GM15510 (cell line): ENCODE results near the gene PBX4.
A peak's percentile ranks its signal among the peaks of the same experiment; 100 is the strongest.

Source experiments
- POLR2A ChIP-seq: IDR thresholded peaks from 3 replicates; pipeline ENCODE4 v1.6.1; 2011; ENCODE audit warnings: borderline replicate concordance; ENCODE audit not compliant: insufficient read length; ENCODE audit errors: extremely low read depth

PBX4 gene

DNA sequence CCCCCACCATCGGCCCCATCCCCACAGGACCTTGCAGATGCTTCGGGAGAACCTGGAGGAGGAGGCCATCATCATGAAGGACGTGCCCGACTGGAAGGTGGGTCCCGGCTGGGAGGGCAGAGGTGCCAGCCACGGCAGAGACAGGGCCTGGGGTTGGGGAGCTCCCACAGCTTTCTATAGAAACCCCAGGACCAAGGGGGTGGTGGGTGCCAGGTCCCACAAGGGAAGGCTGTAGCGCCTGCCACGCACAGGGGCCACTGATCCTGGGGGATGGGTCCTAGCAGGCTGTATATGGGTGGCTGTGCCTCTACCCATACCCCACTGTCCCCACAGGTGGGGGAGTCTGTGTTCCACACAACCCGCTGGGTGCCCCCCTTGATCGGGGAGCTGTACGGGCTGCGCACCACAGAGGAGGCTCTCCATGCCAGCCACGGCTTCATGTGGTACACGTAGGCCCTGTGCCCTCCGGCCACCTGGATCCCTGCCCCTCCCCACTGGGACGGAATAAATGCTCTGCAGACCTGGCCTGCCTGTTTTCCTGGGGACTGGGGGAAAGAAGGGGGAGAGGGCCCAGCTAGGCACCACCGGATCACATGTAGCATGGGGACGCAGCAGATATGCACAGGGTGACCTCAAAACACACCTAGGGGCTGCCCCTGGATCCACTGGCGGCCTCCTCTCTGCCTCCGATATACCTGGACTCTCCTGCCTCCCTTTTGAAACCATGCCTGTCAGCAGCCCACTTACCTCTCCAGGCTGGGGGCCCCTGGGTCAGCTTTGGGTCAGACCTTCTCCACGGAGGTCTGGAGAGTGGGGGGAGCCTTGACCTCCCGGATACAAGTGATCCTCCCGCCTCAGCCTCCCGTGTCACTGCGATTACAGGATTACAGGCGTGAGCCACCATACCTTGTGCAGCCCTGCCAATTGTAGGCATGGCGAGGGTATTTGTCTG, 90.5 kb downstream of the PBX4 start:
- no peak for TF ChIP-seq POLR2A

DNA sequence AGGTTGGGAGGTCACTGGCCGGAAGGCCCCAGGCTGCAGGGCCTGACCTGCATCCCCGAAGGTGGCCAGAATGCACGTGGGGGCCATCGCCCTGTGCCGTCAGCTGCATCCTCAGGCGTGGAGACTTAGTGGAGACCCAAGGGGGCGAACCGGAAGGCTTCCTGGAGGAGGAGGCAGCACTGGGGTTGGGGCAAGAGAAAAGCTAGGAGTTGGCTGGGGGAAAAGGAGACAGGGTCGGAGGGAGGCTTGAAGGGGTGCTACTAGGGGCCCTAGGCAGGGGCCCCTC, 91.2 kb downstream of the PBX4 start:
- no peak for TF ChIP-seq POLR2A

DNA sequence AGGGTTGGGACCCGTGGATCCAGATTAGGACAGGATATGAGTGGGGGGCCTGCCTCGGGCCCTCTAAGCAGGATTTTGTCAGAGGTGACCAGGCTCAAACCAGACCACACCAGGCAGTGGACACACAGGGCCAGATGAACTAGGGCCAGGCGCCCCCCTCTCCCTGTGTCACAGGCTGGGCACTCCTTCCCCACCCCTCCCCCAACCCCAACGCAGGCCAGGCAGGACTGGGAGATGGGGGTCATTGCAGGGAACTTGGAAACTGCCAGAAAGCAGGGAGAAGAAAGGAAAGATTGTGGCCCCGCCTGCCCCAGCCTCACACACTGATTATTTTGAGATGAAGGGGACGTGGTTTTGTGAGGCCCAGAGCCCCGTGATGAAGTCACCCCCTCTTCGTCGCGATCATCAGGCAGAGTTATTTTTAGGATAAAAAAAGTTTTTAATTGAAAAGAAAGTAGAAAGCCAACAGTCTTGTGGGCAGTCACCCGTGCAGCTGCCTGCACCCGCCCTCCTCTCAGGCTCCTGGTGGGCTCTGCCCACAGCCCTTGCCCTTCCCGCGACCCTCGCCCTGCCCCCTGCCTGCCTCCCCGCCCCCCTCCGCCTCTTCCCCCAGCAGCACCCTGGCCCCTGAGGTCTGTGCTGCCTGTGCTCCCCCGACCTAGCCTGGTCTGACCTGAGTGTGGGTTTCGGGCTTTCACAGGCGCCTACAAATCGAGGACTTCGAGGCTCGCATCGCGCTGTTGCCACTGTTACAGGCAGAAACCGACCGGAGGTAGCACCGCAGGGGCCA, 91.7 kb downstream of the PBX4 start:
- TF ChIP-seq POLR2A = no peak

DNA sequence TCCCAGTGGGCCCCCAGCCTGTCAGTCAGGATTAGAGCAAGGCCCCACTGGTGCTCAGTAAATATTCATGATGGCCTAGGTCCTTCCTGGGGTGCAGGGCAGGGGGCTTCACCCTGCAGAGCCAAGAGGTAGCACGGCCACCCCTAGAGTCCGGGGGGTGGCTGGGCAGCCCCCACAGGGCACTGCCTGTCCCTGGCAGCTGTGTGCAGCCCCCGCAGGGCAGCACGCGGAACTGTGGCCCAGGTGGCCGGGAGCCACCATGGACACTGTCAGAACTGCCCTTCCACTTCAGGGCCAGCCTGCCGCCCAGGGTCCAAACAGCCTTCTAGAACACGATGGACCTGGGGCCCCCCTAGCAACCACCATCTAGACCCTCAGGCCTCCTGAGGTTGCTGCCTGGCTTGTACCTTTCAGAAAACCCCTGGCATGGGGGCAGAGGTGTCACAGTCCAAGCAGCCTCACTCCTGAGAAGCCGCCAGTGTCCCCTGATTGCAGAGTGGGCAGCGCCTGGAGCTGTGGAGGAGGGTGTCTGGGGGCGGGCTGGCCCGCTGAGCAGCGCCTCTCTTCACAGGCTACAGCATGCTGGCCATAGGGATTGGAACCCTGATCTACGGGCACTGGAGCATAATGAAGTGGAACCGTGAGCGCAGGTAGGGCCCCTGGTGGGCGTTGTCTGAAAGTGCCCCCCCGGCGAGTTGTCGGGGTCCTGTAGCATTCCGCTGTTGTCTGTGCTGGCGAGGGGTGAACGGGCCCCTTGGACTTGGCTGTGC, 92.7 kb downstream of the PBX4 start:
- TF ChIP-seq POLR2A = no peak

DNA sequence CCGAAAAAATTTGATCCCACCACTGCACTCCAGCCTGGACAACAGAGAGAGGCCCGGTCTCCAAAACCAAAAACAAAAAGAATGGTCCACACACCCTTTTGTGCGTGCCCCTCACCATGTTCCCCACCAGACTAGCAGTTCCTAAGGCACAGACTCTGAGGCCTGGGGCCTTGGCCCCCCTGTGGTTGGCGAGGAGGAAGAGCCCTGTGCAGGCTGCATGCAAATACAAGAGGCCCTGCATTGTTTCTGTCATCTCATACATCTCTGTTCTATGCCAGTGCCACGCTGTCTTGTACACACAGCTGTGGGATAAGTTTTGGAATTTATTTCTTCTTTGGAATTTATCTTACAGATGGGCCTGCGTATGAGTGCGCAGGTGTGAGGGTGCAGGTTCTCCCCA, 94.4 kb downstream of the PBX4 start:
- TF ChIP-seq POLR2A = no peak

DNA sequence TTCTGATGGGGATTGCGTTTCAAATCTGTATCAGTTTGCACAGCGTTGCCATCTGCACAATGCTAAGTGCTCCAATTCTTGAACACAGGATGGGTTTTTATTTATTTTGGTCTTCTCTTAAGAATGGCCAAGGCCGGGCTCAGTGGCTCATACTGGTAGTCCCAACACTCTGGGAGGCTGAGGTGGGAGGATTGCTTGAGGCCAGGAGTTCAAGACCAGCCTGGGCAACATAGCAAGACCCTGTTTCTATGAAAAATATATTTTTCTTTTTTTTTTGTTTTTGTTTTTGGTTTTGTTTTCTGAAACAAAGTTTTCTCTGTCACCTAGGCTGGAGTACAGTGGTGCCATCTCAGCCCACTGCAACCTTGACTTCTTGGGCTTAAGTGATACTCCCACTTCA, 95.3 kb downstream of the PBX4 start:
- no peak for TF ChIP-seq POLR2A

DNA sequence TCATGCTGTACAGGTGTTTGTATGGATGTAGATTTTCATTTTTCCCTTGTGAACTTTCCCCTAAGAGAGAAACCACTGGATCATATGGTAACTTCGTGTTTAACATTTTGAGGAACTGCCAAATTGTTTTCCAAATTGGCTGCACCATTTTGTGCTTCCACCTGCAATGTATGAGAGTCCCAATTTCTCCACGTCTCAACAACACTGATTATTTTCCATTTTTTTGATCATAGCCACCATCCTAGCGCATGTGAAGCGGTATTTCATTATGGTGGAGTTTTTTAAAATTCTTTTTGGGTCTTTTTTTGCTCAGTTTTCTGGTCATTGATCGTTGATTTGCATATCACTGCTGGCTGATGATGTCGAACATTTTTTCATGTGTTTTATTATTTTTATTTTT, 97.5 kb downstream of the PBX4 start:
- TF ChIP-seq POLR2A = no peak

DNA sequence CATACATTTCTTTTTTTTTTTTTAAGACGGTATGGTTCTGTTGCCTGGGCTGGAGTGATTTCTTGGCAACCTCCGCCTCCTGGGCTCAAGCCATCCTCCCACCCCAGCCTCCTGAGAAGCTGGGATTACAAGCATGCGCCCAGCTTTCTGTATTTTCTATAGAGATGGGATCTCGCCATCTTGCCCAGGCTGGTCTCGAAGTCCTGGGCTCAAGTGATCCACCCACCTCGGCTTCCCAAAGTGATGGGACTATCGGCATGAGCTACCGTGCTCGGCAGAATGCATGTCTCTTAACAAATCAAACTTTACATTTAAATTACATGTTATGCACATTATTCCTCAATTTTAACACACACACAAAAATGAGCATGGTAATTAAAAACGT, 101.3 kb downstream of the PBX4 start:
- TF ChIP-seq POLR2A = no peak

DNA sequence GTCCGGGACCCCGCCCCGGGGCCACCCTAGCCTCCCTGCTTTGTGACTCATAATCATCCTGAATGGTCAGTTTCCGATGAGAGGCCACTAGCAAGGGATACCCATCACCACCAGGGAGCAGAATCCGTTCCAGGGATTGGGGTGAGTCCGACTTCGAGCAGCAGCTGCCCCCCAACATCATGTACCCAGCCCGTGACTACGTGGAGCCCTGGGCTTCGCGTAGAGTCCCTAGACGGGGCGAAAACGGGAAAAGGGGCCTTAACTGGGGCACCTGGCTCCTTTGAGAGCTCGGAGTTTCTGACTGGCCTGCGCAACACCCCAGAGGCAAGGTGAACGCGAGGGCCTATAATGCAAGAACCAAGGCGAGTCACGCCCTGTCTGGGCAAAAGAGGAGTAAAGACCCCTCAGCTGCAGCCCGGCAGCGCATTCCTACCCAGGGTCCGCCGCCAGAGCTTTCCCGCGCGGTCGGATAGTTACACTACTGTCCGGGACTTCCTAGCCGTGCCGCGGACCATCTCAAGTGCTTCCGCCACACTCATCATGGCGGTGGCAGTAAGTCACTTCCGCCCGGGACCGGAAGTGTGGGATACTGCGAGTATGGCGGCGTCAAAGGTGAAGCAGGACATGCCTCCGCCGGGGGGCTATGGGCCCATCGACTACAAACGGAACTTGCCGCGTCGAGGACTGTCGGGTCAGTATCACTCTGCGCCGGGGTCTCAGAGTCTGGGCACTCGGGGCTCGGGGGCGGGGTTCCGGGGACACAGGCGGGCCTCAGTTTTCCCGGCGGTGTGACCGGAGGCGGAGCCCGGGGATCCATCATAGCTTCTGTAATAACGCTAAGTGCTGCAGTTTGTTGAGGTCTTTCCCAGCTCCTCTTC, 102.6 kb downstream of the PBX4 start, which contains the start of gene NDUFA13:
NDUFA13 (plus strand) TSS at position 584 of the 878 bp plus-strand sequence; CDS start at position 598, 14 bp downstream.
- peak; percentile 87 for TF ChIP-seq POLR2A

DNA sequence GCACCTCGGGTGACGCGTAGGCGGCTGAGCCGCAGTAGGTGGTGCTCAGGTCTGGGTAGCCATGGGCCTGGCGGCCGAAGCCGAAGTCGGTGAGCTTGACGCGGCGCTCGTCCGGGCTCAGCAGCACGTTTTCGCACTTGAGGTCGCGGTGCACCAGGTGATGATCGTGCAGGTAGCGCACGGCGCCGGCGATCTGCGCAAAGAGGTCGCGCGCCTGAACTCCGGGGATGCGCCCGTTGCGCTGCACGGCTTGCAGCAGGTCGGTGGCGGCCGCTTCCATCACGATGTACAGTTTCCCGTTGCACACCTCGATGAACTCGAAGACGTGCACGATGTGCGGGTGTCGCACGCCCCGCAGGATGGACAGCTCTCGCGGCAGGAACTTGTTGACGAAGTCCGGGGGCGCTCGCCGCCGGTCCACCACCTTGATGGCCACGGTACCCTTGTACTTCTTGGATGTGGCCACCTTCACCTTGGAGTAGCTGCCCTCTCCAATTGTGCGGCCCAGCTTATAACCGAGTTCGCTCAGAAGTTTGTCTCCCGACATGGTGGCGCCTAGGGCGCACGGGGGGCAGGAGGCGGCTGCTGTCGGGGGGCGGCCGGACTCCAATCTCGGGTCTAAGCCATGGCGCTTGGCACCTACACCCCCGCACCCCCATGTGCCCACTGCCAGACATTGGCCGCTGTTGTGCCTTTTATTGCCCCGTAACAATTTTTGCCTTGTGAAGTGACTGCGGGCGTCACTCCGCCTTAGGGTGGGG, 103.4 kb downstream of the PBX4 start, which contains the start of gene TSSK6:
TSSK6 (minus strand) TSS at position 668 of the 761 bp plus-strand sequence; CDS start at position 547, 121 bp downstream.
- no peak for TF ChIP-seq POLR2A

DNA sequence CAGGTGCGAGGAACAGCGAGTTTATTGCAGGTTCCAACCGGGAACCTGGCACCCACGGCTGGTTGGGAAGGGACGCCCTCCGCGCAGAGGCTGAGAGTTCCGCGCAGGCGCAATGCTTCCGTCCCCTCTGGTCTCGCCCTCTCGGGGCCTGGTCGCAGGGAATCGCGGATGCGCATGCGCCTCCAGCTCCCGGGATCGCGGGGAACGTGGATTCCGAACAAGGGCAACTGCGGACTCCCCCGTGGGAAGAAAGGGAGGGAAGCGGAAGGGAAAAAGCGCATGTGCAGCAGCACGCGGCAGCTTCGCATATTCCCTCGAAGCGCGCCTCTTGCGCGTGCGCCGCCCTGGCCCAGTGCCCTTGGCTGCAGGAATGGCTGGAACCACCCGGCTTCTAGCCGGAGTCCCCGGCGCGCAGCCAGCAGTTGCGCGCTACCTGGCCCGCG, 104.3 kb downstream of the PBX4 start:
- no peak for TF ChIP-seq POLR2A

DNA sequence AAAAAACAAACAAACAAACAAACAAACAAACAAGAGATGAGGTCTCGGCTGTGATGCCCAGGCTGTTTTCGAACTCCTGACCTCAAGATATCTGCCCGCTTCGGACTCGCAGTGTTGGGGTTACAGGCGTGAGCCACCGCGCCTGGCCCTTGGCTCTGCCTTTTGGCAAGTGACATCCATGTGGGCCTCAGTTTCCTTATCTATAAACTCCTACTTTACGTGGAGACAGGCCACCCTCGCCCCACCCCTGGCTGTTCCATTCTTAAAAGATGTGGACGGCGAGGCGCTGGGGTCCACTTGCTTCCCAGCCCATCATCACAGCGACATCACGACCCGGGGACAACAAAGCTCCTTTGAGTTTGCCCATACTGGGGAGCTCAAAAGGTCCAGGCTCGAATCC, 104.8 kb downstream of the PBX4 start:
- TF ChIP-seq POLR2A = no peak
